ENCODE data around the gene CREM. TPM values are rescaled to one million over a fixed set of nuclear protein-coding genes. Genes with fewer than 3 reads are reported as not detected.

CREM gene
- total RNA-seq, 1 donor from 2014 or later: 31.4 TPM

DNA sequence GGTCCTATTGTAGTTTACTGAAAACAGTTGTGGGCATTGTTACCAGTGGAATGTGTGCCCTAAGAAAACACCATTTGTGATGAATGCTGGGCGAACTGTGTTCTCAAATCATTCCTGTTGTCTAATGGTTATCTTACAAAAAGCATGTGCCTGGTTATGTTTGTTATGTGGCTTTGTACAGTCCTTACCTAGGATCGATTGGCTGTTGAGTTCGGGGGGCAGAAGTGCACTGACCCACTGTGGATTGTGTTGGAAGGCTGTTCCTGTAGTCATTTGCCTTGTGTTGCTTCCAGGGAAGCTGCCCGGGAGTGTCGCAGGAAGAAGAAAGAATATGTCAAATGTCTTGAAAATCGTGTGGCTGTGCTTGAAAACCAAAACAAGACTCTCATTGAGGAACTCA lies 84.3 kb downstream of the CREM start:
- peaks cover 25% of the 10 kb centered on the region for H3K4me1 Mint-ChIP-seq (ENCODE audit: unreplicated experiment)
- H3K9me3 Mint-ChIP-seq (ENCODE audit: unreplicated experiment): no peaks in the 10 kb centered on the region
- no peak overlapping the region for H3K4me3 Mint-ChIP-seq (ENCODE audit: unreplicated experiment)
- peaks cover 16% of the 10 kb centered on the region for H3K36me3 Mint-ChIP-seq (ENCODE audit: unreplicated experiment)
- no peak for DNase-seq (ENCODE audit: extremely low spot score, unreplicated experiment)
- TF ChIP-seq, protein P1, sequence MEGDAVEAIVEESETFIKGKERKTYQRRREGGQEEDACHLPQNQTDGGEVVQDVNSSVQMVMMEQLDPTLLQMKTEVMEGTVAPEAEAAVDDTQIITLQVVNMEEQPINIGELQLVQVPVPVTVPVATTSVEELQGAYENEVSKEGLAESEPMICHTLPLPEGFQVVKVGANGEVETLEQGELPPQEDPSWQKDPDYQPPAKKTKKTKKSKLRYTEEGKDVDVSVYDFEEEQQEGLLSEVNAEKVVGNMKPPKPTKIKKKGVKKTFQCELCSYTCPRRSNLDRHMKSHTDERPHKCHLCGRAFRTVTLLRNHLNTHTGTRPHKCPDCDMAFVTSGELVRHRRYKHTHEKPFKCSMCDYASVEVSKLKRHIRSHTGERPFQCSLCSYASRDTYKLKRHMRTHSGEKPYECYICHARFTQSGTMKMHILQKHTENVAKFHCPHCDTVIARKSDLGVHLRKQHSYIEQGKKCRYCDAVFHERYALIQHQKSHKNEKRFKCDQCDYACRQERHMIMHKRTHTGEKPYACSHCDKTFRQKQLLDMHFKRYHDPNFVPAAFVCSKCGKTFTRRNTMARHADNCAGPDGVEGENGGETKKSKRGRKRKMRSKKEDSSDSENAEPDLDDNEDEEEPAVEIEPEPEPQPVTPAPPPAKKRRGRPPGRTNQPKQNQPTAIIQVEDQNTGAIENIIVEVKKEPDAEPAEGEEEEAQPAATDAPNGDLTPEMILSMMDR (IDR thresholded peaks at IDR 0.05): no peak
- no peaks in the 10 kb centered on the region for H3K27me3 Mint-ChIP-seq (ENCODE audit: unreplicated experiment)
- H3K27ac Mint-ChIP-seq (ENCODE audit: unreplicated experiment): no peak overlapping the region

DNA sequence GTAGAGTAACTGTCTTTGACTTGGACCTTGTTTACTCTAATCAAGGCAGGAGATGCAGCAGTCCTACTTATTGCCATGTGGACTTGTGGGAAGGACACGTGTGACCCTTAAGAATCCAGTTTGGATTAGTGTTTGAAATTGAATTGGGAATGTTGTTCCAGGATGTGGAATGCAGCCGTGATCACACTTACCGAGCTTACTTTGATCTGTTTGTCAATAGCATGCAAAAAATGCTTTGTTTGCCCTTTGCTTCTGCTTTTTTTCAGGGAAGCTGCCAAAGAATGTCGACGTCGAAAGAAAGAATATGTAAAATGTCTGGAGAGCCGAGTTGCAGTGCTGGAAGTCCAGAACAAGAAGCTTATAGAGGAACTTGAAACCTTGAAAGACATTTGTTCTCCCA lies 84.7 kb downstream of the CREM start:
- DNase-seq (ENCODE audit: extremely low spot score, unreplicated experiment): no peak
- Mint-ChIP-seq H3K9me3 (ENCODE audit: unreplicated experiment) (no peaks in the 10 kb centered on the region), H3K4me1 (ENCODE audit: unreplicated experiment) (peaks cover 25% of the 10 kb centered on the region), H3K27me3 (ENCODE audit: unreplicated experiment) (no peaks in the 10 kb centered on the region), H3K27ac (ENCODE audit: unreplicated experiment) (no peak overlapping the region), H3K36me3 (ENCODE audit: unreplicated experiment) (peaks cover 16% of the 10 kb centered on the region), H3K4me3 (ENCODE audit: unreplicated experiment) (no peak overlapping the region)
- TF ChIP-seq, protein P1 (IDR thresholded peaks at IDR 0.05): no peak

DNA sequence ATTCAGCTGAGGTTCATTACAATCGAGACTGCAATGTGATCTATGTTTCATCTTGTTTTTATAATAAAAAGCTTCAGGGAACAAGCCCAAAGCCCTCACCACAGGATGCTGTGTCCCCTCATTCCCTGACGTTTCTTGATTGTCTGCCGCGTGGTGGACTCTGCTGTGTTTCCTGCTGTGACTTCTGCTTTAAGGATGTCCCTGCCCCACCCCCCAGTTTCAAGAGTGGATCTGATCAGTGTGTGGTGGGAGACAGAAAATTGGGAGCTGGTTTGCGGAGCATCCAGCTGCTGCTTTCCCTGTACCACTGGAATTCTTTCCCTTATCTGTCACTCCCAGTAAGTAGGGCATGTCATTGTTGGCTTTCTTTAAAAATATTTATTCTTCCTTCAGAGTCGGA lies 86.2 kb downstream of the CREM start:
- TF ChIP-seq, protein P1 (IDR thresholded peaks at IDR 0.05): no peak
- Mint-ChIP-seq H3K9me3 (ENCODE audit: unreplicated experiment) (no peaks in the 10 kb centered on the region), H3K36me3 (ENCODE audit: unreplicated experiment) (peaks cover 14% of the 10 kb centered on the region), H3K27me3 (ENCODE audit: unreplicated experiment) (no peaks in the 10 kb centered on the region), H3K4me1 (ENCODE audit: unreplicated experiment) (peaks cover 25% of the 10 kb centered on the region), H3K27ac (ENCODE audit: unreplicated experiment) (peak overlapping the region; percentile 92), H3K4me3 (ENCODE audit: unreplicated experiment) (peak overlapping the region; percentile 63)
- no peak for DNase-seq (ENCODE audit: extremely low spot score, unreplicated experiment)

DNA sequence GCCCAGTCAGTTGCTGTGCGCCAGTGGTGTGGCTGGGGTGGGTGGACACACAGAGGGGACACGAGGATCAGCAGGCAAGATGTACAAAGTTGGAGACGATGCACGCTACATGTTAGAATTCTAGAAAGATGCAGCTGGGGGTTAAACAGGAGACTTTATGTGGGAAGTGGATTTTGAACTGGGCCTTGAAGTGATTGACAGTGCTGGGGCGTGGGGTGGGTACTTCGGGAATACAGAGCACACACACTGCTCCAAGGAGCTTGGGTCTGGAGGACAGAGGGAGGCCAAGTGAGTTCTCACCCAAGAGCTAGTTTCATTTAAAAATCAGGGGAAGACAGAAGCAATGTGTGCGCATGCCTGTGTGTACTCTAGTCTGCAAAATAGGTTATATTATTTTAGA lies 87.1 kb downstream of the CREM start:
- H3K4me3 Mint-ChIP-seq (ENCODE audit: unreplicated experiment): no peak overlapping the region
- no peaks in the 10 kb centered on the region for H3K27me3 Mint-ChIP-seq (ENCODE audit: unreplicated experiment)

DNA sequence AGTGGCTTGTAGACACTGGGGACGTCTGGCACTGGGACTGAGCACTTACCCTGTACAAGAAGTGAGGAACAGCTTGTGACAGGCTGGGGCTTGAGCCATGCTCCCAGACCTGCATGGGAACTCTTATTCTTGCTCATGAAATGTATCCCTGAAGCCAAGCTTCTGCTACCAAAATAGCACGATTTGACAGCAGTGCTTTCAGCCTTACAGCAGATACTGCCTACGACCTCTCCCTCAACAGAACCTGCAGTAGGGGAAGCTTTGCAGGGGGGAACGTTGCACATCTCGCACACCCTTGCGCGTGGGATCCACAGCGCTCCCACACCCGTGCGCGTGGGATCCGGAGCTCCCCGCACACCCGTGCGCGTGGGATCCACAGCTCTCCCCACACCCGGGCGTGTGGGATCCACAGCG lies 88.0 kb downstream of the CREM start:
- Mint-ChIP-seq H3K9me3 (ENCODE audit: unreplicated experiment) (no peaks in the 10 kb centered on the region), H3K27me3 (ENCODE audit: unreplicated experiment) (no peaks in the 10 kb centered on the region), H3K4me3 (ENCODE audit: unreplicated experiment) (no peak overlapping the region), H3K27ac (ENCODE audit: unreplicated experiment) (no peak overlapping the region), H3K36me3 (ENCODE audit: unreplicated experiment) (peaks cover 2% of the 10 kb centered on the region), H3K4me1 (ENCODE audit: unreplicated experiment) (peaks cover 32% of the 10 kb centered on the region)
- no peak for DNase-seq (ENCODE audit: extremely low spot score, unreplicated experiment)
- TF ChIP-seq, protein P1 (IDR thresholded peaks at IDR 0.05): no peak

More for the DNA sequence above, 87.1 kb downstream of the CREM start:
- DNase-seq (ENCODE audit: extremely low spot score, unreplicated experiment): no peak
- TF ChIP-seq, protein P1 (IDR thresholded peaks at IDR 0.05): no peak
- H3K9me3 Mint-ChIP-seq (ENCODE audit: unreplicated experiment): no peaks in the 10 kb centered on the region
- peak overlapping the region; percentile 92 for H3K27ac Mint-ChIP-seq (ENCODE audit: unreplicated experiment)
- peaks cover 30% of the 10 kb centered on the region for H3K4me1 Mint-ChIP-seq (ENCODE audit: unreplicated experiment)
- peaks cover 10% of the 10 kb centered on the region for H3K36me3 Mint-ChIP-seq (ENCODE audit: unreplicated experiment)

All from osteocyte (in vitro differentiated cells).